ENCODE results near the gene HBP1. TPM values are rescaled to one million over a fixed set of nuclear protein-coding genes. Genes with fewer than 3 reads are reported as not detected.

HBP1 gene
- total and polyA plus RNA-seq, 2 of the 8 experiments (the other 6 are each of a cell fraction or from before 2014, with no cell fraction given): 28.9 to 29.2 TPM

DNA sequence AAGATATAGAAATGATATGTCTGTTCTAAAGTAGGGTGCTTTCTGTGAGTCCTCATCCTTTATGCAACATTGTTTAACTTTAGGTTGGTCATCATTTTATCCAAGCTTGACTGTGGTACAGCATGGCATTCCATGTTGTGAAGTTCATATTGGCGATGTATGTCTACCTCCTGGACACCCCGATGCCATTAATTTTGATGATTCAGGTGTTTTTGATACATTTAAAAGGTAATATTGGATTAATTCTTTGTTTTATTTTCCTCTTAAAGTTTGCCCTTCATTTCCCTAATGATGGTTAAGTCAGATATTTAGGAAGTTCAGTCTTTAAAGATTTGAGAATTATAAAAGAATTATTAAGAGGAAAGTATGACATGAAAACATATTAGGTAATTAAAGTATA lies 21.3 kb downstream of the HBP1 start:
- TF ChIP-seq PHF8 (conservative IDR thresholded peaks at IDR 0.05; ENCODE audit: low read depth, low read length): no peak
- no peaks in the 10 kb centered on the region for H3K23me2 ChIP-seq (ENCODE audit: low read depth, low read length)
- no peak overlapping the region for H4K8ac ChIP-seq (ENCODE audit: extremely low read depth, insufficient read depth, low read length)
- H3K4ac ChIP-seq (replicated peaks; ENCODE audit: insufficient read length, low read depth, low read length): no peak overlapping the region
- no peak overlapping the region for H2BK5ac ChIP-seq (ENCODE audit: low read depth, low read length)
- no peak overlapping the region for H3K9ac ChIP-seq (replicated peaks in 1 of 4; ENCODE audit: extremely low read depth in 1 of 4, low read depth in 3 of 4, low read length in 3 of 4)
- no peak overlapping the region for H2AK5ac ChIP-seq (ENCODE audit: low read depth, low read length)
- POLR2A ChIA-PET (ENCODE audit: partially characterized antibody): no interaction called here
- H2BK20ac ChIP-seq (ENCODE audit: low read length): no peak overlapping the region
- H3K14ac ChIP-seq (ENCODE audit: insufficient read length): no peak overlapping the region
- H4K91ac ChIP-seq (replicated peaks; ENCODE audit: insufficient read length, low read length): no peak overlapping the region
- H3K23ac ChIP-seq (ENCODE audit: insufficient read length): no peak overlapping the region
- H3K79me2 ChIP-seq (ENCODE audit: control insufficient read depth in 1 of 2, insufficient read depth in 2 of 2, low read length in 2 of 2): no peaks in the 10 kb centered on the region
- H2AFZ ChIP-seq (ENCODE audit: low read length): no peak overlapping the region
- peaks cover 0 to 1% of the 10 kb centered on the region in 2 experiments for H4K20me1 ChIP-seq (replicated peaks in 1 of 2; ENCODE audit: control insufficient read depth in 1 of 2, insufficient read depth in 2 of 2, low read length in 2 of 2)
- WGBS, 2 experiments (ENCODE audit: extremely low coverage in 1 of 2, insufficient coverage in 1 of 2, insufficient read length in 1 of 2, insufficient replicate concordance in 2 of 2, low coverage in 1 of 2, low lambda C conversion rate in 2 of 2, missing lambda C conversion rate in 1 of 2): 93% methylated on average over 2 of the region's 2 CpGs; no CpG with 5 or more reads in 1 of the 2 experiments
- H4K5ac ChIP-seq (ENCODE audit: insufficient read length, low read depth, low read length): no peak overlapping the region
- H3K79me1 ChIP-seq (ENCODE audit: low read depth, low read length): no peaks in the 10 kb centered on the region
- no peak overlapping the region for H2BK15ac ChIP-seq (ENCODE audit: low read length)
- no peak for FAIRE-seq
- H3K4me2 ChIP-seq (ENCODE audit: insufficient read depth in 1 of 2, low read depth in 2 of 2, low read length in 2 of 2): no peak overlapping the region
- peaks cover 2 to 51% (median 23%) of the 10 kb centered on the region in 4 experiments; a peak in 5 of 8 replicates for H3K36me3 ChIP-seq (ENCODE audit: control insufficient read depth in 2 of 4, insufficient read depth in 4 of 4, low read length in 3 of 4)
- no peak for DNase-seq (ENCODE audit: low read depth in 1 of 2, low spot score in 2 of 2)
- H2BK12ac ChIP-seq (ENCODE audit: low read depth, low read length): no peak overlapping the region
- no peak overlapping the region for H3K56ac ChIP-seq (replicated peaks; ENCODE audit: insufficient read length, low read depth, low read length)
- H3K4me3 ChIP-seq (ENCODE audit: extremely low read depth in 1 of 4, insufficient read depth in 2 of 4, low read depth in 3 of 4, low read length in 4 of 4): no peak overlapping the region
- CTCF ChIA-PET (ENCODE audit: partially characterized antibody): interaction anchor here (0.5 to 1.4 kb wide), 3 partner anchors 12 to 684 kb away, joined by 3 to 4 read pairs (median 3); no protein-coding TSS in a partner anchor
- H3K4me1 ChIP-seq (replicated peaks in 1 of 4; ENCODE audit: control insufficient read depth in 3 of 4, insufficient read depth in 4 of 4, low read length in 3 of 4): no peaks in the 10 kb centered on the region
- H2BK120ac ChIP-seq (replicated peaks; ENCODE audit: low read depth, low read length): no peak overlapping the region
- no peaks in the 10 kb centered on the region for H3K27me3 ChIP-seq (replicated peaks in 1 of 4; ENCODE audit: control insufficient read depth in 3 of 4, extremely low read depth in 1 of 4, insufficient read depth in 3 of 4, low read length in 3 of 4)
- no peak overlapping the region for H3K27ac ChIP-seq (ENCODE audit: low read depth, low read length)
- no peak overlapping the region for H3K18ac ChIP-seq (ENCODE audit: extremely low read depth, low read length)
- no peaks in the 10 kb centered on the region for H3K9me3 ChIP-seq (ENCODE audit: insufficient read depth in 2 of 2, low read depth in 1 of 2, low read length in 1 of 2)

Data from H1 (cell line).